Esophagus squamous epithelium (tissue), 4 donors: Measurements from ENCODE around the gene SCN9A.
"Not testable (repeated sequence)": the region's sequence is repeated elsewhere in the genome, so short reads cannot be mapped to it uniquely, and the experiment has no call there.

Experiments
- CTCF ChIP-seq, 6 experiments: fragments of 450-650 bp in 4 of 6; fragments of 200-600 bp in 2 of 6; sonication (generic) in 2 of 6; IDR thresholded peaks; one replicate each; pipeline ENCODE4 v1.5.1; 2016 to 2019; ENCODE audit warnings: antibody characterized with exemption in 6 of 6, mild to moderate bottlenecking in 4 of 6, moderate library complexity in 4 of 6
- POLR2A ChIP-seq, 4 donors: fragments of 450-650 bp; IDR thresholded peaks; one replicate each; pipeline ENCODE4 v1.6.1; 2017; ENCODE audit warnings: antibody characterized with exemption in 4 of 4, mild to moderate bottlenecking in 4 of 4, moderate library complexity in 3 of 4

- TF ChIP-seq CTCF, POLR2A (IDR thresholded peaks at IDR 0.05): not testable (repeated sequence)
These were observed 32.0 kb upstream of the SCN9A start for GRCh38 chr2:166407746-166408145.
